GM13977 (cell line): ENCODE measurements around the gene REG1A.

ENCODE experiments used
- DNase-seq: peaks from one replicate; pipeline ENCODE4 v3.0.0; 2012; ENCODE audit warnings: low spot score
- in situ Hi-C: fragments of 300-500 bp; cut with MboI; formaldehyde crosslinking; loops from one replicate; pipeline ENCODE4 v1.12.0; 2022; ENCODE audit warnings: low sequenced_read_pairs, low pct_unique_long_range_greater_than_20kb, mixed read lengths, inconsistent platforms; ENCODE audit not compliant: unreplicated experiment
- TF ChIP-seq, protein P1 (sequence below): IDR thresholded peaks from 2 replicates; pipeline ENCODE4 v1.5.1; 2012; ENCODE audit warnings: mild to moderate bottlenecking, control low read depth; ENCODE audit not compliant: insufficient read depth; ENCODE audit errors: extremely low read depth, missing control alignments

REG1A gene

DNA sequence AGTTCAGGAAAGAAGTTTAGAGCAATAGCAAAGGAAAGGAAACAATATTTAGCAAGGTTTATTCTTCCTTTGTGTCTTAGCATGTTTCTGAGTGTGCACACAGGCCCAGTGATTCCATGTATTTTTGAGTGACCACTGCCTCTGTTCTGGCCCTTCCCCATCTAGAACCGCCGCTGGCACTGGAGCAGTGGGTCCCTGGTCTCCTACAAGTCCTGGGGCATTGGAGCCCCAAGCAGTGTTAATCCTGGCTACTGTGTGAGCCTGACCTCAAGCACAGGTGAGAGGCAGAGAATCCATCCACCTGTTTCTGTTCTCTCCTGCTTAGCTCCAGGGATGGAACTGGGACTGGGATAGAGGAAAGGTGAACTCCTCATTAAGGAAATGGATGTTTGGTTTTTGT is 2.4 kb downstream of the REG1A start:
- DNase-seq, result no peak
- TF ChIP-seq, protein P1, sequence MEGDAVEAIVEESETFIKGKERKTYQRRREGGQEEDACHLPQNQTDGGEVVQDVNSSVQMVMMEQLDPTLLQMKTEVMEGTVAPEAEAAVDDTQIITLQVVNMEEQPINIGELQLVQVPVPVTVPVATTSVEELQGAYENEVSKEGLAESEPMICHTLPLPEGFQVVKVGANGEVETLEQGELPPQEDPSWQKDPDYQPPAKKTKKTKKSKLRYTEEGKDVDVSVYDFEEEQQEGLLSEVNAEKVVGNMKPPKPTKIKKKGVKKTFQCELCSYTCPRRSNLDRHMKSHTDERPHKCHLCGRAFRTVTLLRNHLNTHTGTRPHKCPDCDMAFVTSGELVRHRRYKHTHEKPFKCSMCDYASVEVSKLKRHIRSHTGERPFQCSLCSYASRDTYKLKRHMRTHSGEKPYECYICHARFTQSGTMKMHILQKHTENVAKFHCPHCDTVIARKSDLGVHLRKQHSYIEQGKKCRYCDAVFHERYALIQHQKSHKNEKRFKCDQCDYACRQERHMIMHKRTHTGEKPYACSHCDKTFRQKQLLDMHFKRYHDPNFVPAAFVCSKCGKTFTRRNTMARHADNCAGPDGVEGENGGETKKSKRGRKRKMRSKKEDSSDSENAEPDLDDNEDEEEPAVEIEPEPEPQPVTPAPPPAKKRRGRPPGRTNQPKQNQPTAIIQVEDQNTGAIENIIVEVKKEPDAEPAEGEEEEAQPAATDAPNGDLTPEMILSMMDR, result no peak
- in situ Hi-C loops, result no loop called here

DNA sequence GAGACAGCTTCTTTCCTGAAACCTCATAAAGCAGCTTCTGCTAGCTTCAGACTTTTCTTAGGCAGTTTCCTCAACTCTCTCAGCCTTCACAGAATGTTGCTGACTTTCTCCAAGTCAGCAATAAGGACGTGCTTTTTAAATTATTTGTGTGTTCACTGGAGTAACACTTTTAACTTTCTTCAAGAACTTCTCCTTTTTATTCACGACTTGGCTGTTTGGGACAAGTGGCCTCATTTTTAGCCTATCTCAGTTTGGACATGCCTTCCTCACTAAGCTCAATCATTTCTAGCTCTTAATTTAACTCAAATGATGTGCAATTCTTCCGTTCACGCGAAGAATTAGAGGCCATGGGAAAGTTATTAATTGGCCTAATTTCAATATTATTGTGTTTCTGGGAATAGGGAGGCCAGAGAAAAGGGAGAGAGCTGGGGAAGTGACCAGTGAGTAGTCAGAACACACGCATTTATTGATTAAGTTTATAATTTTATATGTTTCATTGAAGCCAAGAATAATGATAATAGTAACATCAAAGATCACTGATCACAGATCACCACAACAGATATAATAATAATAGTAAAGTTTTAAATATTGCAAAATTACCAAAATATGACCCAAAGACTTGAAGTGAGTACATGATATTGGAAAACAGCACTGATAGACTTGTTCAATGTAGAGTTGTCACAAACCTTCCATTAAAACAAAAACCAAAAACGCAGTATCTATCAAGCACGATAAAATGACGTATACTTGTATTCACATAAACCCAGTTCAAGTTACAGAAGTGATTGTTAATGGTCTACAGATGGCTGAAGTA is 4.8 kb downstream of the REG1A start:
- DNase-seq, result no peak
- TF ChIP-seq, protein P1, result no peak
- in situ Hi-C loops, result no loop called here

DNA sequence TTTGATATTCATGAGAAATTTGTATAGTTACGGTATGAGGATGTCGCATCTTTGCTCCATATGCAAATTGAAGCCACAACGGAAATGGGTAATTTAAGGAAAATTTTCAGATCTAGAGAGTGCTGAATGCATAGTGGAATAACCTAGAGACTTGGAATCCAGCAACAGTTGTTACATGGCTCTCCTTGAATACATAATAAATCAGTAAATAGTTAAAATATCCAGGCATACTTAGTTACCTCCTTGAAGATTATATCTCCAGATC is 5.4 kb downstream of the REG1A start:
- TF ChIP-seq, protein P1, result no peak
- in situ Hi-C loops, result no loop called here
- DNase-seq, result no peak

DNA sequence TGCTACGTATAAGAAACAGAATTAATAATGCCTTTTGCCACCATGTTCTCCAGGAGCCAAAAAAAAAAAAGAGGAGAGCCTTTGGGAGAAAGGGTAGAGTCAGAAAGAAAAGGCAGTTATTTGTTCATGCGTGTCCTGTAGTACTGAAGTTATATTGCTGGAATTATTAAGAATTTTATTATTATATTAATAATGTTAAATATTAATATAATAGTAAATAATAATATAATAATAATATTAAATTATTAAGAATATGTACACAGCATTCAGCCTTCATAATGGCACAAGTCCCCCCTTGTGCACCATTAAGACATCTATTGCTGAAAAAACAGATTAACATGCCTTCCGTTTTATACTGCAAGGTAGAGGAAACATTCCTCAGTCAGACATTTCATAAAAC is 8.1 kb downstream of the REG1A start:
- in situ Hi-C loops, result no loop called here
- DNase-seq, result no peak
- TF ChIP-seq, protein P1, result no peak

DNA sequence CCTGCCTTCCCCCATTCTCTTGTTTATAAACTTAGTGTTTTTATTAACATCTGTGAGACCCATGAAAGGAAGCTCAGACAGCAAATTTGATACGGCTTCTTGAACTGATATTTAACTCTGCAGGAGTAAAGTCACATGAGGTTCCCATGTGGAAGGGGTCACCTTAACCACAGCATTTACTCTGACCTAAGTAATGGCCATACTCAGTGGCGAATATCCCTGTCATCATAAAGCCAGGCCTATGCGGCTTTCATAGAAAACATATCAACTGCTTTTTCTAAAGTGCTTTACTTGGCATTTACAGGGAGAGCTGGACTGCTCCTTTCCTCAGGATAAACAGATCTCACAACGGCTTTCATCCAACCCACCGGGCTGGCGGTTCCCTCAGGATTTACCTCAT is 9.0 kb downstream of the REG1A start:
- no peak for DNase-seq
- TF ChIP-seq, protein P1, result no peak
- in situ Hi-C loops, result no loop called here

DNA sequence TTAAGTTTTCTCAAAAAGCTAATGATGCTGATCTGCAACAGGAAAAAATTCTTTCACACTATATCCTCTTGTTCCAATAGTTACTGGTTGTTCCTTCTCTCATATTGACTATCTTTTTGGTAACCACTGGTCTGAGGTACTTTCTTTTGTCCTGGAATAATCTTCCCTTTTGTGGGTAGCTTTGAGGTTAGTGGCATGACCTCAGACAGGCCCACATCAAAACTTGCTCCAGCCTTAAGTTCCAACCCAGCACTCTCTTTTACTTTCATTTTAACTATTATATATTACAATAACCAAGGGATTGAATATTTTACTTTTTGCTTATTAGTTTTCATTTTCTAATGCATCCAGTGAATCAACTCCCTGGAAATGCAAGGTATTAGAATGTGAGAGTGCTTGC is 9.5 kb downstream of the REG1A start:
- in situ Hi-C loops, result no loop called here
- no peak for DNase-seq
- TF ChIP-seq, protein P1, result no peak

DNA sequence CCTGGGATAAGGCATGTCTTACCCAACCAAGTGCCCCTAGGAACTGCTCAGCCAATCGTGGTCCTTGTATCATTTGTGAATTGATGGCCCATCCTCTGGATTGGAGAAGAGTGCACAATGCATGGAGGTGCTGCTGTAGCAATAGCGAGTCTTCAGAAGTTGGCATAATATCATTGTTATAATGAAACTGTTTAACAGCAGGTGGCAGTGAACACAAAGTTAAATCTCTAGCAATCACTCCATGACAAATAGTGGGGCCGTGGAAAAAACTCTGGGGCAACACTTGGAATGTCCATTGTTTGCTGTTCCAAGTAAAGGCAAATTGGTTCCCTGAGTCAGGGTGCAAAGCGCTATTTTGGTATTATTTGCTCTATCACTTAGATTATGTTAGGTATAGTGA is 11.4 kb downstream of the REG1A start:
- in situ Hi-C loops, result no loop called here
- TF ChIP-seq, protein P1, result no peak
- no peak for DNase-seq
